ENCODE measurements around the gene ASXL2.
"Not testable (repeated sequence)": the region's sequence is repeated elsewhere in the genome, so short reads cannot be mapped to it uniquely, and the experiment has no call there.

ASXL2 gene

GRCh38 chr2:25707927-25708590 lies 170.2 kb downstream of the ASXL2 start:
- TF ChIP-seq CTCF (IDR thresholded peaks at IDR 0.05; ENCODE audit: control insufficient read depth, extremely low read depth, insufficient read depth), result no peak
- no peak for DNase-seq (ENCODE audit: low read depth)
- no peak overlapping the region for H3K4me3 ChIP-seq (ENCODE audit: low read depth, low read length)

GRCh38 chr2:25705575-25705974 lies 172.7 kb downstream of the ASXL2 start:
- H3K4me3 ChIP-seq (ENCODE audit: low read depth, low read length); DNase-seq (ENCODE audit: low read depth): not testable (repeated sequence)

GRCh38 chr2:25701801-25702200 lies 176.5 kb downstream of the ASXL2 start:
- no peak for DNase-seq (ENCODE audit: low read depth)
- TF ChIP-seq CTCF (IDR thresholded peaks at IDR 0.05; ENCODE audit: control insufficient read depth, extremely low read depth, insufficient read depth), result no peak
- H3K4me3 ChIP-seq (ENCODE audit: low read depth, low read length), result no peak overlapping the region

- H3K4me3 ChIP-seq (ENCODE audit: low read depth, low read length), result no peak overlapping the region
- peak; percentile 69 for DNase-seq (ENCODE audit: low read depth)
- TF ChIP-seq CTCF (IDR thresholded peaks at IDR 0.05; ENCODE audit: control insufficient read depth, extremely low read depth, insufficient read depth), result peak; percentile 65
Observed at GRCh38 chr2:25700221-25700660, 178.0 kb downstream of the ASXL2 start.

- DNase-seq (ENCODE audit: low read depth), result no peak
- H3K4me3 ChIP-seq (ENCODE audit: low read depth, low read length), result no peak overlapping the region
- no peak for TF ChIP-seq CTCF (IDR thresholded peaks at IDR 0.05; ENCODE audit: control insufficient read depth, extremely low read depth, insufficient read depth)
Observed at GRCh38 chr2:25699216-25699615, 179.1 kb downstream of the ASXL2 start.

GRCh38 chr2:25698752-25699151 lies 179.5 kb downstream of the ASXL2 start:
- no peak overlapping the region for H3K4me3 ChIP-seq (ENCODE audit: low read depth, low read length)
- no peak for DNase-seq (ENCODE audit: low read depth)
- TF ChIP-seq CTCF (IDR thresholded peaks at IDR 0.05; ENCODE audit: control insufficient read depth, extremely low read depth, insufficient read depth), result no peak

GRCh38 chr2:25697559-25698341 lies 180.5 kb downstream of the ASXL2 start:
- TF ChIP-seq CTCF (IDR thresholded peaks at IDR 0.05; ENCODE audit: control insufficient read depth, extremely low read depth, insufficient read depth), result no peak
- DNase-seq (ENCODE audit: low read depth), result no peak
- no peak overlapping the region for H3K4me3 ChIP-seq (ENCODE audit: low read depth, low read length)

Measured in LNCaP clone FGC (cell line).